Liver (tissue), 10 donors: ENCODE results near the gene PDE4D. TPM values are rescaled to one million over a fixed set of nuclear protein-coding genes. Genes with fewer than 3 reads are reported as not detected.
A peak's percentile ranks its signal among the peaks of the same experiment; 100 is the strongest.

Experiments used
- DNase-seq: peaks from one replicate; pipeline ENCODE4 v3.0.0-alpha.2; 2017; ENCODE audit warnings: low spot score
- H3K27ac ChIP-seq, 2 donors: one replicate each; pipeline ENCODE4 v1.7.0; 2013; ENCODE audit warnings: inconsistent platforms in 2 of 2, low read length in 2 of 2, control low read depth in 1 of 2, low read depth in 1 of 2, mild to moderate bottlenecking in 1 of 2
- H3K27me3 ChIP-seq, 4 donors: one replicate each; pipeline versions ENCODE4 v1.6.1 to v1.7.0; 2013; ENCODE audit warnings: low read length in 3 of 4, inconsistent platforms in 1 of 4, mild to moderate bottlenecking in 1 of 4, moderate library complexity in 1 of 4; ENCODE audit not compliant: control insufficient read depth in 4 of 4, insufficient read depth in 4 of 4
- H3K36me3 ChIP-seq, 4 donors: one replicate each; pipeline versions ENCODE4 v1.6.1 to v1.7.0; 2013; ENCODE audit warnings: low read length in 3 of 4, mild to moderate bottlenecking in 3 of 4, low read depth in 1 of 4, moderate library complexity in 1 of 4; ENCODE audit not compliant: control insufficient read depth in 4 of 4, insufficient read depth in 3 of 4
- H3K4me1 ChIP-seq, 4 donors: one replicate each; pipeline versions ENCODE4 v1.6.1 to v1.7.0; 2013; ENCODE audit warnings: low read length in 3 of 4, mild to moderate bottlenecking in 3 of 4, moderate library complexity in 1 of 4; ENCODE audit not compliant: control insufficient read depth in 4 of 4, insufficient read depth in 4 of 4
- H3K4me3 ChIP-seq, 3 donors: one replicate each; pipeline versions ENCODE4 v1.6.1 to v1.7.0; 2013; ENCODE audit warnings: low read length in 3 of 3, control low read depth in 1 of 3, low read depth in 1 of 3, mild to moderate bottlenecking in 1 of 3
- H3K9ac ChIP-seq, 2 donors: one replicate each; pipeline ENCODE4 v1.7.0; 2013; ENCODE audit warnings: low read length in 2 of 2, mild to moderate bottlenecking in 2 of 2, moderate library complexity in 2 of 2, control low read depth in 1 of 2, low read depth in 1 of 2
- H3K9me3 ChIP-seq, 4 donors: one replicate each; pipeline versions ENCODE4 v1.6.1 to v1.7.0; 2013; ENCODE audit warnings: low read length in 3 of 4; ENCODE audit not compliant: control insufficient read depth in 4 of 4
- ATF3 ChIP-seq: IDR thresholded peaks from 2 replicates; pipeline ENCODE4 v1.6.1; 2016; ENCODE audit warnings: antibody characterized with exemption
- CTCF ChIP-seq: fragments of 150-350 bp; IDR thresholded peaks from 2 replicates; pipeline ENCODE4 v1.5.1; 2017; ENCODE audit warnings: improper control_type of control experiment, low read depth, low read length; ENCODE audit not compliant: missing input control
- EGR1 ChIP-seq, 2 donors: IDR thresholded peaks; 2 replicates each; pipeline ENCODE4 v1.6.1; 2016 to 2018; ENCODE audit warnings: antibody characterized with exemption in 2 of 2, low read depth in 2 of 2
- FOXA1 ChIP-seq: IDR thresholded peaks from 2 replicates; pipeline ENCODE4 v1.6.1; 2016; ENCODE audit warnings: antibody characterized with exemption
- FOXA2 ChIP-seq: IDR thresholded peaks from 2 replicates; pipeline ENCODE4 v1.6.1; 2016; ENCODE audit warnings: antibody characterized with exemption
- GABPA ChIP-seq, 2 donors: IDR thresholded peaks in 1 of 2; conservative IDR thresholded peaks in 1 of 2; 2 replicates each; pipeline ENCODE4 v1.6.1; 2016; ENCODE audit warnings: antibody characterized with exemption in 2 of 2, mild to moderate bottlenecking in 1 of 2, moderate library complexity in 1 of 2
- HNF4A ChIP-seq, 2 donors: conservative IDR thresholded peaks; 2 replicates each; pipeline ENCODE4 v1.6.1; 2016; ENCODE audit warnings: antibody characterized with exemption in 2 of 2, mild to moderate bottlenecking in 2 of 2
- HNF4G ChIP-seq: IDR thresholded peaks from 2 replicates; pipeline ENCODE4 v1.6.1; 2016; ENCODE audit warnings: antibody characterized with exemption
- JUND ChIP-seq, 2 donors: IDR thresholded peaks; 2 replicates each; pipeline ENCODE4 v1.6.1; 2016; ENCODE audit warnings: antibody characterized with exemption in 2 of 2
- MAX ChIP-seq: IDR thresholded peaks from 2 replicates; pipeline ENCODE4 v1.6.1; 2016; ENCODE audit warnings: antibody characterized with exemption
- NR2F2 ChIP-seq: IDR thresholded peaks from 2 replicates; pipeline ENCODE4 v1.6.1; 2016; ENCODE audit warnings: antibody characterized with exemption
- RAD21 ChIP-seq, 2 donors: IDR thresholded peaks; 2 replicates each; pipeline ENCODE4 v1.6.1; 2016; ENCODE audit warnings: antibody characterized with exemption in 2 of 2, mild to moderate bottlenecking in 2 of 2
- REST ChIP-seq: IDR thresholded peaks from 2 replicates; pipeline ENCODE4 v1.6.1; 2016; ENCODE audit warnings: antibody characterized with exemption, mild to moderate bottlenecking
- RXRA ChIP-seq, 2 donors: IDR thresholded peaks; 2 replicates each; pipeline ENCODE4 v1.6.1; 2017 to 2018; ENCODE audit warnings: antibody characterized with exemption in 2 of 2, mild to moderate bottlenecking in 1 of 2
- SP1 ChIP-seq: IDR thresholded peaks from 2 replicates; pipeline ENCODE4 v1.6.1; 2018; ENCODE audit warnings: antibody characterized with exemption, mild to moderate bottlenecking
- TAF1 ChIP-seq: conservative IDR thresholded peaks from 2 replicates; pipeline ENCODE4 v1.6.1; 2016; ENCODE audit warnings: antibody characterized with exemption, mild to moderate bottlenecking
- YY1 ChIP-seq: IDR thresholded peaks from 2 replicates; pipeline ENCODE4 v1.6.1; 2016; ENCODE audit warnings: antibody characterized with exemption, mild to moderate bottlenecking
- ZBTB33 ChIP-seq: IDR thresholded peaks from 2 replicates; pipeline ENCODE4 v1.6.1; 2016; ENCODE audit warnings: antibody characterized with exemption
- WGBS: extraction: QIAGEN DNeasy Blood & Tissue Kit; methylation state at CpG from one replicate; pipeline ENCODE4 v1.1.7; 2013; 5-methylcytosine and 5-hydroxymethylcytosine counted together
- polyA plus RNA-seq, 2 donors: library from polyadenylated mRNA; stranded (reverse) in 1 of 2; unstranded in 1 of 2; fragments of 200-250 nt in 1 of 2; fragments of >200 nt in 1 of 2; fragmentation: Nextera tagmentation in 1 of 2; extraction: Ambion mirVana in 1 of 2; gene quantifications; one replicate each; pipeline versions ENCODE4 v1.2.1 to v1.2.3, GENCODE V29; 2013 to 2015
- small RNA-seq: library from RNA; depleted of rRNA; stranded (forward); fragments of <200 nt; gene quantifications from one replicate; pipeline ENCODE3, GENCODE V24; 2014
- total RNA-seq, 2 donors: library from RNA; depleted of rRNA; stranded (reverse); fragments of >200 nt; gene quantifications; one replicate each; pipeline ENCODE4 v1.2.3, GENCODE V29; 2014
- donor health status: healthy.
- donor health status: healthy.
- donor health status: healthy.
- donor health status: healthy.
- donor health status: healthy.

Gene PDE4D
- total and polyA plus RNA-seq, 4 donors: 0.67 to 11.9 (median 6.5) TPM

- Histone ChIP-seq H3K9me3 (no peaks in the 10 kb centered on the region), H3K36me3 (no peaks in the 10 kb centered on the region), H3K27ac (no peak overlapping the region), H3K27me3 (peaks cover 0 to 3% (median 0%) of the 10 kb centered on the region in 4 donors), H3K4me3 (no peak overlapping the region), H3K4me1 (peaks cover 0 to 1% (median 0%) of the 10 kb centered on the region in 4 donors), H3K9ac (no peak overlapping the region)
- WGBS: 71% methylated on average over 5 of the region's 5 CpGs
- no peak for DNase-seq
- TF ChIP-seq GABPA (IDR thresholded peaks at IDR 0.05 in 1 of 2, conservative IDR thresholded peaks at IDR 0.05 in 1 of 2): no peak
- no peak for TF ChIP-seq RXRA (IDR thresholded peaks at IDR 0.05)
- no peak for TF ChIP-seq FOXA1
- no peak for TF ChIP-seq CTCF
- no peak for TF ChIP-seq ZBTB33
- TF ChIP-seq JUND (IDR thresholded peaks at IDR 0.05): no peak
- no peak for TF ChIP-seq MAX
- no peak for TF ChIP-seq YY1
- TF ChIP-seq HNF4G: no peak
- no peak for TF ChIP-seq EGR1 (IDR thresholded peaks at IDR 0.05; ENCODE audit: low read depth in 2 of 2)
- no peak for TF ChIP-seq TAF1
- TF ChIP-seq ATF3: no peak
- no peak for TF ChIP-seq HNF4A (conservative IDR thresholded peaks at IDR 0.05)
- no peak for TF ChIP-seq RAD21 (IDR thresholded peaks at IDR 0.05)
- no peak for TF ChIP-seq FOXA2
- TF ChIP-seq SP1: no peak
- TF ChIP-seq REST: no peak
- TF ChIP-seq NR2F2: no peak
Measured at GRCh38 chr5:58919833-58920232, 973.7 kb downstream of the PDE4D start.

Small RNAs within 50 kb of the gene (small RNA-seq; reads per million reads assigned to genes)
- gene MIR582: 8.9 reads per million, percentile 94 among the genes with 10 or more reads in this experiment
